ENCODE results near the gene ALPI.
"Not testable (repeated sequence)": the region's sequence is repeated elsewhere in the genome, so short reads cannot be mapped to it uniquely, and the experiment has no call there.

GRCh38 chr2:232423407-232423806 lies 32.5 kb upstream of the ALPI start:
- not testable (repeated sequence) for TF ChIP-seq CTCF (IDR thresholded peaks at IDR 0.05 in 2 of 3, conservative IDR thresholded peaks at IDR 0.05 in 1 of 3; ENCODE audit: borderline replicate concordance in 1 of 3, insufficient read depth in 1 of 3, low read depth in 2 of 3, low read length in 2 of 3); MAX (IDR thresholded peaks at IDR 0.05); ZBTB33 (IDR thresholded peaks at IDR 0.05; ENCODE audit: extremely low read depth, insufficient replicate concordance, low read length); ELF1 (IDR thresholded peaks at IDR 0.05; ENCODE audit: borderline replicate concordance, low read depth)

All from HCT116 (cell line).